Mesodermal cell (in vitro differentiated cells): ENCODE measurements around the gene SPDYE1.
"Not testable (repeated sequence)": the region's sequence is repeated elsewhere in the genome, so short reads cannot be mapped to it uniquely, and the experiment has no call there.

Experiments used
- H3K27ac ChIP-seq: 2 replicates; pipeline ENCODE4 v1.7.0; 2013; ENCODE audit warnings: mild to moderate bottlenecking, low read depth, low read length, moderate library complexity; ENCODE audit not compliant: severe bottlenecking
- H3K36me3 ChIP-seq: 2 replicates; pipeline ENCODE4 v1.7.1; 2013; ENCODE audit warnings: mild to moderate bottlenecking, low read length, moderate library complexity; ENCODE audit not compliant: control insufficient read depth, insufficient read depth
- H3K4me1 ChIP-seq: one replicate; pipeline ENCODE4 v1.7.1; 2013; ENCODE audit warnings: mild to moderate bottlenecking, low read length; ENCODE audit not compliant: insufficient read depth, control insufficient read depth, poor library complexity, severe bottlenecking
- H3K4me3 ChIP-seq: 2 replicates; pipeline ENCODE4 v1.7.0; 2013; ENCODE audit warnings: low read length, control low read depth, mild to moderate bottlenecking; ENCODE audit not compliant: insufficient read depth, poor library complexity, severe bottlenecking; ENCODE audit errors: extremely low read depth
- H3K9me3 ChIP-seq: 2 replicates; pipeline ENCODE4 v1.7.1; 2013; ENCODE audit warnings: mild to moderate bottlenecking, low read length, moderate library complexity; ENCODE audit not compliant: control insufficient read depth
- WGBS, 2 experiments: methylation state at CpG; one replicate each; pipeline ENCODE4 v1.1.5; 2013; ENCODE audit warnings: missing lambda C conversion rate in 2 of 2; ENCODE audit not compliant: insufficient coverage in 2 of 2; 5-methylcytosine and 5-hydroxymethylcytosine counted together

The SPDYE1 gene

GRCh38 chr7:43974033-43974573, 23.6 kb upstream of the SPDYE1 start:
- no CpG with 5 or more reads among the region's 8 CpGs for WGBS, 2 experiments
- not testable (repeated sequence) for H3K36me3 ChIP-seq, H3K9me3 ChIP-seq, H3K4me3 ChIP-seq, H3K4me1 ChIP-seq, H3K27ac ChIP-seq

- not testable (repeated sequence) for H3K9me3 ChIP-seq, H3K4me3 ChIP-seq, H3K27ac ChIP-seq, H3K4me1 ChIP-seq, H3K36me3 ChIP-seq
- WGBS, 2 experiments, result 95% methylated on average over 9 of the region's 10 CpGs; no CpG with 5 or more reads in 1 of the 2 experiments
These were observed 22.8 kb upstream of the SPDYE1 start for GRCh38 chr7:43974725-43975482.

DNA sequence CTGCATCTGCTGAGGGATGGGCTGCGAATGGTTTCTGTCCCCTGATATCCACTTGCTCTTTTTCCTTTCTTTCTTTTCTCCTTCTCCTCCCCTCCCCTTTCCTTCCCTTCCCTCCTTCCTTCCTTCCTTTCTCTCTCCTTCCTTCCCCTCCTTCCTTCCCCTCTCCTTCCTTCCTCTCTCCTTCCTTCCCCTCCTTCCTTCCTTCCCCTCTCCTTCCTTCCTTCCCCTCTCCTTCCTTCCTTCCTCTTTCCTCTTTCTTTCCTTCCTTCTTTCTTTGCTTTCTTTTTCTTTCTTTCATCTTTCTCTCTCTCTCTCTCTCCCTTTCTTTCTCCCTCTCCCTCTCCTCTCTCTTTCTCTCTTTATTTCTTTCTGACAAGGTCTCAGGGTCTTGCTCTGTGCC, 20.2 kb upstream of the SPDYE1 start:
- H3K27ac ChIP-seq, result no peak overlapping the region
- H3K36me3 ChIP-seq, result no peaks in the 10 kb centered on the region
- no peaks in the 10 kb centered on the region for H3K9me3 ChIP-seq
- no peak overlapping the region for H3K4me3 ChIP-seq
- H3K4me1 ChIP-seq, result no peaks in the 10 kb centered on the region
- 80 to 88% methylated on average over 1 of the region's 1 CpG for WGBS, 2 experiments

- WGBS, 2 experiments, result 96 to 99% methylated on average over 8 of the region's 11 CpGs
- not testable (repeated sequence) for H3K36me3 ChIP-seq, H3K9me3 ChIP-seq, H3K4me1 ChIP-seq, H3K4me3 ChIP-seq, H3K27ac ChIP-seq
These were observed 19.6 kb upstream of the SPDYE1 start for GRCh38 chr7:43978102-43978501.

DNA sequence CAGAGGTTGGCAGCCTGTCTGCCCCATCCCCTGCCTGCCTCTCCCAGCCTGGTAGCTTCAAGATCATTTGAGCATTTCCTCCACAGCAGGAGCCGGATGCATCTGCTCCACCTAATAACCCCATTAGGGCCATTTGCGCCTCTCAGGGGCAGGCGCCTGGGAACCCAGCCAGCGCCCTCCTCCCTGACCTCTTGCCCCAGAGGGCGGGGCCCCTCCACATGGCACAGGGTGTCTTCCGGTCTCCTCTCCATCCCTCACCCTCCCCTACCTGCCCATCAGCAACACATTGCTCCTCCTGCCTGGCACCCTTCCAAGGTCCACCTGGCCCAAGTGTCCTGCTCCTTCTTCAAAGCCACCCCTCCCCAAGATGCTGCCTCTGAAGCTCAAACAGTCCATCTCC, 14.8 kb upstream of the SPDYE1 start:
- not testable (repeated sequence) for H3K27ac ChIP-seq, H3K4me3 ChIP-seq, H3K4me1 ChIP-seq, H3K36me3 ChIP-seq, H3K9me3 ChIP-seq
- no CpG with 5 or more reads among the region's 6 CpGs for WGBS, 2 experiments

DNA sequence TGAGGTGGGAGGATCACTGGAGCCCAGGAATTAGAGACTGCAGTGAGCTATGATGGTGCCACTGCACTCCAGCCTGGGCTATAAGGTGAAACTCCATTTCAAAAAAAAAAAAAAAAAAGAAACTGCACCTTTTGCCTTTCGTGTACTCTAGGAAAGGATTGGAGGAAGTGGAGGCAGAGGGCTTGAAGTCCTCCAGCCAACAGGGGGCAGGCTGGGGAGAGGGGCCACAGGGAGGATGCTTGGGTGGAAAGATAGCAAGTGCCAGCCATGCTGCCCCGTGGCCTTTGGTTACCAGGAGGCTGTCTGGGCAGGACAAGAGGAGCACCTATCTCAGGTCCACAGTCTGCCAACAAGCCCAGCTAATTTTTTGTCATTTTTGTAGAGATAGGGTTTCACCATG, 14.0 kb upstream of the SPDYE1 start:
- not testable (repeated sequence) for H3K27ac ChIP-seq, H3K36me3 ChIP-seq, H3K9me3 ChIP-seq, H3K4me1 ChIP-seq, H3K4me3 ChIP-seq
- WGBS, 2 experiments, result no CpG with 5 or more reads among the region's 2 CpGs

GRCh38 chr7:43985904-43986864, 11.5 kb upstream of the SPDYE1 start:
- H3K9me3 ChIP-seq, H3K27ac ChIP-seq, H3K36me3 ChIP-seq, H3K4me1 ChIP-seq: not testable (repeated sequence)
- 12 to 13% methylated on average over 9 to 10 of the region's 33 CpGs for WGBS, 2 experiments
- peak overlapping the region; percentile 21 for H3K4me3 ChIP-seq

GRCh38 chr7:43987476-43987875, 10.2 kb upstream of the SPDYE1 start:
- WGBS, 2 experiments, result no CpG with 5 or more reads among the region's 9 CpGs
- H3K4me1 ChIP-seq, H3K36me3 ChIP-seq, H3K4me3 ChIP-seq, H3K9me3 ChIP-seq, H3K27ac ChIP-seq: not testable (repeated sequence)

GRCh38 chr7:43990011-43990585, 7.6 kb upstream of the SPDYE1 start:
- not testable (repeated sequence) for H3K9me3 ChIP-seq, H3K4me1 ChIP-seq, H3K4me3 ChIP-seq, H3K36me3 ChIP-seq, H3K27ac ChIP-seq
- 80 to 99% methylated on average over 1 to 5 of the region's 12 CpGs for WGBS, 2 experiments

DNA sequence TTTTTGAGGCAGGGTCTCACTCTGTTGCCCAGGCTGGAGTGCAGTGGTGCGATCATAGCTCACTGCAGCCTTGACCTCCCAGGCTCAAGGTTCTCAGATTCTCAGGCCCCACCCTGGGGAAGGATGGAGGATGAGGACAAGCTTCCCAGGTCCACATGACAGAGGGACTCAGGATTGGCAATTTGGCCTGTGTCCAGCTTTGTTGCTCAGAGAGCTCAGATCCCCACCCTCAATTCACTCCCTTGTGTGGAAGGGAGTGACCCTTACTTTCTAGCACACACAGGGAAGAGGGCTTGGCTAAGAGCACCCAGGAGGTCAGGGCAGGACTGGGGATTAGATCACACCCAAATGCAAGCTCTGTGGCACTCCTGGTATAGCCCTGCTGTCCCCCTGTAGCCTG, 6.9 kb upstream of the SPDYE1 start:
- H3K9me3 ChIP-seq, H3K4me3 ChIP-seq, H3K36me3 ChIP-seq, H3K4me1 ChIP-seq, H3K27ac ChIP-seq: not testable (repeated sequence)
- WGBS, 2 experiments, result no CpG with 5 or more reads among the region's 1 CpG
